GM19238 (cell line): ENCODE results near the gene TMEM51.

Experiments used
- DNase-seq: peaks from one replicate; pipeline ENCODE4 v3.0.0; 2011; ENCODE audit warnings: low spot score; ENCODE audit not compliant: insufficient read length

The TMEM51 gene

GRCh38 chr1:15176898-15177665, 23.5 kb downstream of the TMEM51 start:
- no peak for DNase-seq

- DNase-seq = no peak
Measured at GRCh38 chr1:15177710-15178166, 24.2 kb downstream of the TMEM51 start.

GRCh38 chr1:15178571-15179484, 25.3 kb downstream of the TMEM51 start:
- no peak for DNase-seq

DNA sequence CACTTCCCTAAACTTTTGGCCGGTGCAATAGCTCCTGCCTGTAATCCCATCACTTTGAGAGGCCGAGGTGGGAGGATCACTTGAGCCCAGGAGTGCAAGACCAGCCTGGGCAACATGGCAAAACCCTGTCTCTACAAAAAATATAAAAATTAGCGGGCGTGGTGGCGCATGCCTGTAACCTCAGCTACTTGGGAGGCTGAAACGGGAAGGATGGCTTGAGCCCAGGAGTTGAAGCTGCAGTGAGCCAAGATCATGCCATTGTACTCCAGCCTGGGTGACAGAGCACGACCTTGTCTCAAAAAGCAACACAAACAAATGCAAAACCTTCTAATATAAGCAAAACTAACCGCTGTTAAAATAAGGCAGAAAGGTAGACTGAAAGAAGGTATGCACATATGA, 25.9 kb downstream of the TMEM51 start:
- DNase-seq = no peak

- DNase-seq = no peak
Measured at GRCh38 chr1:15180189-15180588, 26.6 kb downstream of the TMEM51 start.

DNA sequence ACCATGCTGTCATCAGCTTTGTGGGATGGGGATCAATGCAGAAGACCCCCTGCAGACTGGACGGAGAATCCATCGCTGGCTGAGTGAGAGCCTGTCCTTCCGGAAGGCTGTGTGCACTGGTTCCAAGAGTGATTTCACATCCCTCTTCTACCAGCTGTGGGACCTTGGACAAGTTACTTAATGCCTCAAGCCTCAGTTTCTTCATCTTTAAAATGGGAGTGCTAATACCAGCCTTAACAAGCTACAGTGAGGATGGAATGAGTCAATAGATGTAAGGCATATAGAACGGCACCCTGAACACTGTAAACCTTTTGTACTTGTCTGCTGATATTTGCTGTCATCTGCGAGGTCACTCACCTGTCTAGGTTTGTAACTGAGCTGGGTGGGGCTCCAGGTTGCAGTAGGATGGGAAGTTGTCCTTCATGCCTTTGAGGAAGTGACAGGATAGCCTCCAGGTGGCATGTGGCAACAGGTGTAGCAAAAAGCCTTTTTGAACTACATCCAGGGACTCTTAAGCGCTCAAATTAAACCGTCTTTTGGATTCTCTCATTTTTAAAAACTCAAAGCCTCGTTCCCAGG, 27.5 kb downstream of the TMEM51 start:
- no peak for DNase-seq

DNA sequence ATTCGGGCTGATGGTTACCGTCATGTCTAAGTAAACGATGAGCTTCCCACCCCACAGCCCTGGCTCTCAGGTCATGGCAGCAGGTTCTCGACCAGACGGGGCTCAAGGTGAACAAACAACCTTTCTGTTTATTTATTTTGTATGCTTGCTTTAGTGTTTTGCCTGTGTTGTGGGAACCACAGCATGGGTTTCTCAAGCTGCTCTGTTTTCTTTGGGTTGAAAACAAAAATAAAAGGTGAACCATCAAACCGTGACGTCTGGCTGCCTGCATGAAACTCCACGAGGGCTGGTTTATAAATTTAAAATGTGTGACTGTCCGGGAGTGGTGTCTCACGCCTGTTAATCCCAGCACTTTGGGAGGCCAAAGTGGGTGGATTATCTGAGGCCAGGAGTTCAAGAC, 28.0 kb downstream of the TMEM51 start:
- no peak for DNase-seq

- no peak for DNase-seq
Measured at GRCh38 chr1:15184436-15185241, 31.1 kb downstream of the TMEM51 start.

- no peak for DNase-seq
Measured at GRCh38 chr1:15185617-15186016, 32.1 kb downstream of the TMEM51 start.

GRCh38 chr1:15186073-15186845, 32.7 kb downstream of the TMEM51 start:
- DNase-seq = no peak

GRCh38 chr1:15186846-15187151, 33.3 kb downstream of the TMEM51 start:
- DNase-seq = no peak

DNA sequence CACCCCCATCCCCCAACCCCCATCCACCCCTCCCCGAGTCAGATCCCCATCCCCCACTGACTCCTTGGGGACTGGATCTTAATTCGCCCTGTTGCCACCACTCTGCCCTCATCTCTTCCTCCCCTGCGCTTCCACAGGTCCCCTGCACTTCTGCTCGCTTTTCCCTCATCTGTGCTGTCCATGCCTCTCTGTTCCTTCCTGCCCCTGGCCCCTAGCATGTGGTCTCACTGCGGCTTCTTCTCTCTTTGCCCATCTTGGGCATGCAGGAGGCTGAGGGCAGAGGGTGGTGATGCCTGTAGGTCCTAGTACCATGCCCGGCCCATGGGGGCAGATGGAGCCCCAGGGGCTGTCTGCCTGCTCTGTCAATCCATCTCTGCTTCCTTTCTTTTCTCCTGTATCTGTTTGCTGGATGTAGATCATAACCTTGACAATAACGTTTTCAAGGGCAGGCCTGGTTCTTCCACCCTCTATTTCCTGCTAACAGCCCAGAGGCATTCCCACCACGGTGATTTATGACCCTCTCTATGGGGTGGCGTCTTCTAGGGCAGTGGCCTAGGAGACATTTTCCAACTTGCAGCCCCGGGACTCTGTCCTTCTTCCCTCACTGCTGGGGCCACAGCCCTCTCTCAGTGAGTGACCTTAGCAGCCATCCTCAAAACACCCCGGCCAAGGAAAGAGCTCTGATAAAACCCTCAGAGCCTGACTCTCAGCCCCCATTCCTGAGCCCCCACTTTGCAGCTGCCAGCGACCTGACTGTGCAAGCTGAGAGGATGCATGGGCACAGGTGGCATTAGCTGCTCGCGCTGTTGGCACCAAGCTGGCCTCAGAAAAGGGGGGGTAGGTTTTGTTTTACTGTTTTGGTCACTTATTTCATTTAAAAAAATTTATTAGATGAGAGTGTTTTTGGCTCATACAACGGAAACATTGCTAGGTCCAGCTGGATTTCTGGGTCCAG, 33.9 kb downstream of the TMEM51 start:
- no peak for DNase-seq

DNA sequence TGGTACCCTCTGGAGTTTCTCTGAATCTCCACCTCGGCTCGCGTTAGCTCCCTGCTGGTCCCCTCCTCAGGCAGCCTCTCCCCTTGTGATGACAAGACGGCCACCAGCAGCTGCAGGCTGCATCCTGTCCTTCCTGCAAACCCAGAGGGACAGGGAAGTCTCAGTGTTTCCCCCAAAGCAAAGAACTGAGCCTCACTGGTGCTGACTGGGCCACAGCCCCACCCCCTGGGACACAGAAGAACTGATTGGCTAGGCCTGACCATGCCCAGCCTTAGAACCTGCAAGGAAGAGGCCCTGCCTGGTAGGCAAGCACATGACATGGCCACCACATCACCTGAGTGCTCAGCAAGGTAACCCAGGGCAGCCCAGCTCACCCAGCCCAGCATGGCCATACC, 34.6 kb downstream of the TMEM51 start:
- DNase-seq = no peak

GRCh38 chr1:15188678-15189077, 35.1 kb downstream of the TMEM51 start:
- no peak for DNase-seq

DNA sequence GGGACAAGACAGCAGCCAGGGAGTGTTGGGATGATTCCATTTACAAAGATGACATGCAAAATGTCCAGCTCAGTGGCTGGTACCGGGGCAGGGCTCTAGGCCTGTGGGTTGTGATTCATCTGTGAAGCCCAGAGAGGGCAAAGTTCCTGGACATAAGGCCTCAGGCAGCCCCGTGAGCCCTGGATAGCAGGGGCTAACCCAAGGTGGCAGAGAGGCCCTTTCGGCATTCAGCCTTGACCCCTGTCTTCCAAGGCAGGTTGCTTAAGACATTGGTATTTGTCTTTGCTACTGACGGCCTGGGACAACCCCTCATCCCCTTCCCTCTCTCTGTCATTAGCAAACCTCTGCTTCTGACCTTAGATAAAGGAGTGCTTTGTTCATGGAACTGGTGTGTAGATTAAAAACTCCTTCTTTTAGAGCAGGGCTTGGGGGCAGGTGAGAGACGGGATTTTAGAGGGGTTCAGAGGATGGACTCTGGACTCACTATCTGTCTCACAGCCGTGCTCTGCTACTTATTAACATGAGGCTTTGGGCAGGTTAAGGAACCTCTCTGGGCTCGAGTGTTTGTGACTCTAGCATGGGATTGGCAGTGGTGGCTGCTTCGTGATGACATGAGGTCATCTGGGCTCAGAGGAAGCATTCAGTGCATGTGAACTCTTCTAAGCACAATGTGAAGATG, 36.3 kb downstream of the TMEM51 start:
- DNase-seq = no peak

- DNase-seq = no peak
Measured at GRCh38 chr1:15191267-15191666, 37.7 kb downstream of the TMEM51 start.

GRCh38 chr1:15191770-15192169, 38.2 kb downstream of the TMEM51 start:
- no peak for DNase-seq

DNA sequence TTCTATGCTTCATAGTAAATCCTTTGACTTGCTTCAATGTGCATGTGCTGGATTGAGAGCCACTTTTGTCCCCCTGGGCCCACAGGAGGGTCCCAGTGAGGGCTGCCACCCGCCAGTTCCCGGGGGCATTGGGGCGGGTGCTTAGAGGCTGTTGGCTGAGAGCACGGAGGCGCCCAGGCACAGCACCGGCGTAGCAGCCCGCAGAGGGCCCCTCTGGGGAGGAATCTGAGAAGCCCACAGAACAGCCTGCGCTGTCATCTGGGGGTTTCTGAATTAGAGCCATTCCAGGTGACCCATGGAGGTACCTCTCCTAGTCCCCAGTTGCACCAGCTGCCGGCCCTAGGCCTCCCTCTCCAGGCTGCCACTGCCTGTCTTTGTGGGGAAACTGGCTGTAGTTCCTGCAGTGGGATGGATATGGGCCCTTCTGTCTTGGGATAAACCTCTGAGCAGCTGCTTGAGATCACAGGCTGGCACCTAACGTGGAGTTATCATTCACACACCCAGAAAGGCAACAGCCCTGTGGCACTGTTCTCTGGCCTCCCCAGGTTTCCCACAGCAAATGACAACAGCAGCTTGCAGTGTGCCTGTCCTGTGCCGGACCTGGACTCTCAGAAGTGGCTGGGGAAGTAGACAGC, 39.5 kb downstream of the TMEM51 start:
- no peak for DNase-seq
